A673 (cell line): ENCODE measurements around the gene GRID1. TPM values are rescaled to one million over a fixed set of nuclear protein-coding genes. Genes with fewer than 3 reads are reported as not detected.

ENCODE experiments used
- BruUV-seq: library from RNA; stranded (reverse); fragments of 400-500 nt; replicated peaks from 2 replicates; lab custom pipeline; 2021; lab: Mats Ljungman, UMichigan
- CTCF ChIA-PET: fragments of 300-600 bp; sonication (Branson Sonifier 250); formaldehyde crosslinking; loops from one replicate; lab custom pipeline; 2022; ENCODE audit warnings: antibody characterized with exemption; lab: Charles Lee
- POLR2A ChIA-PET: fragments of 300-600 bp; sonication (Branson Sonifier 250); formaldehyde crosslinking; loops from one replicate; lab custom pipeline; 2022; ENCODE audit warnings: antibody characterized with exemption; ENCODE audit not compliant: low non-redundant PET; lab: Charles Lee
- DNase-seq: peaks from one replicate; pipeline ENCODE4 v3.0.0-alpha.2; 2015; ENCODE audit warnings: low spot score
- H3K27ac ChIP-seq: fragments of 200-600 bp; sonication (generic); 2 replicates; pipeline ENCODE4 v1.5.1; 2016; ENCODE audit warnings: mixed run types, low read depth, mild to moderate bottlenecking, mixed read lengths, antibody characterized with exemption, low read length; ENCODE audit not compliant: poor library complexity, severe bottlenecking
- H3K27me3 ChIP-seq: fragments of 200-600 bp; sonication (generic); replicated peaks from 2 replicates; pipeline ENCODE4 v1.6.1; 2017; ENCODE audit warnings: mixed run types, low read depth, mild to moderate bottlenecking, mixed read lengths, antibody characterized with exemption, low read length; ENCODE audit not compliant: insufficient read depth, poor library complexity
- H3K36me3 ChIP-seq: fragments of 200-600 bp; sonication (generic); 2 replicates; pipeline ENCODE4 v1.6.1; 2016; ENCODE audit warnings: mixed run types, mild to moderate bottlenecking, mixed read lengths, antibody characterized with exemption, low read length; ENCODE audit not compliant: insufficient read depth, poor library complexity, severe bottlenecking
- H3K4me1 ChIP-seq: fragments of 200-600 bp; sonication (generic); 2 replicates; pipeline ENCODE4 v1.6.1; 2017; ENCODE audit warnings: mixed run types, mild to moderate bottlenecking, mixed read lengths, antibody characterized with exemption, low read length; ENCODE audit not compliant: insufficient read depth, poor library complexity, severe bottlenecking
- H3K4me3 ChIP-seq: fragments of 200-600 bp; sonication (generic); 2 replicates; pipeline ENCODE4 v1.5.1; 2016; ENCODE audit warnings: low read depth, mixed run types, mild to moderate bottlenecking, mixed read lengths, low read length; ENCODE audit not compliant: poor library complexity, severe bottlenecking
- H3K9me3 ChIP-seq: fragments of 200-600 bp; sonication (generic); 2 replicates; pipeline ENCODE4 v1.6.1; 2016; ENCODE audit warnings: mixed run types, low read depth, mild to moderate bottlenecking, mixed read lengths, antibody characterized with exemption, low read length; ENCODE audit not compliant: poor library complexity, severe bottlenecking
- CTCF ChIP-seq: fragments of 300-800, 200-600 bp; sonication (generic); conservative IDR thresholded peaks from 2 replicates; pipeline ENCODE4 v1.5.1; 2017; ENCODE audit warnings: low read depth, mild to moderate bottlenecking, antibody characterized with exemption, low read length, moderate library complexity, mixed read lengths
- EZH2 ChIP-seq: fragments of 200-600 bp; sonication (generic); IDR thresholded peaks from 2 replicates; pipeline ENCODE4 v1.6.1; 2017; ENCODE audit warnings: borderline replicate concordance, low read depth, mild to moderate bottlenecking, mixed read lengths, antibody characterized with exemption, low read length; ENCODE audit not compliant: poor library complexity, severe bottlenecking
- intact Hi-C: fragments of 100-400 bp; cut with micrococcal nuclease; formaldehyde crosslinking; loops from one replicate; pipeline ENCODE4 v1.10.0; 2022; ENCODE audit not compliant: unreplicated experiment
- total RNA-seq: library from RNA; stranded (reverse); gene quantifications from 2 replicates; pipeline ENCODE4 v1.2.3, GENCODE V29; 2021

Gene GRID1
- total RNA-seq, 1 experiment from 2014 or later: not detected

- no peak for TF ChIP-seq EZH2
- no peak for TF ChIP-seq CTCF
- POLR2A ChIA-PET: no interaction called here
- intact Hi-C loops: no loop called here
- Histone ChIP-seq H3K27ac (no peak overlapping the region), H3K9me3 (no peaks in the 10 kb centered on the region), H3K4me1 (no peaks in the 10 kb centered on the region), H3K27me3 (peaks cover 28% of the 10 kb centered on the region), H3K4me3 (no peak overlapping the region), H3K36me3 (no peaks in the 10 kb centered on the region)
- BruUV-seq: no TSS peak
- CTCF ChIA-PET: no interaction called here
- no peak for DNase-seq
These were observed 301.5 kb downstream of the GRID1 start for GRCh38 chr10:86064931-86065662.

GRCh38 chr10:86064219-86064618 lies 302.4 kb downstream of the GRID1 start:
- CTCF ChIA-PET: no interaction called here
- no peak for DNase-seq
- BruUV-seq: no TSS peak

GRCh38 chr10:86063341-86063740 lies 303.3 kb downstream of the GRID1 start:
- Histone ChIP-seq H3K27ac (no peak overlapping the region), H3K27me3 (peaks cover 45% of the 10 kb centered on the region), H3K9me3 (no peaks in the 10 kb centered on the region), H3K4me1 (no peaks in the 10 kb centered on the region), H3K4me3 (no peak overlapping the region), H3K36me3 (no peaks in the 10 kb centered on the region)
- DNase-seq: no peak
- ChIA-PET CTCF (no interaction called here), POLR2A (no interaction called here)
- no TSS peak for BruUV-seq
- TF ChIP-seq EZH2 (no peak), CTCF (no peak)
- intact Hi-C loops: no loop called here

More at GRCh38 chr10:86064219-86064618, 302.4 kb downstream of the GRID1 start:
- H3K27ac ChIP-seq: no peak overlapping the region
- no peaks in the 10 kb centered on the region for H3K9me3 ChIP-seq
- TF ChIP-seq CTCF (no peak), EZH2 (no peak)
- intact Hi-C loops: no loop called here
- peaks cover 36% of the 10 kb centered on the region for H3K27me3 ChIP-seq
- H3K4me3 ChIP-seq: no peak overlapping the region
- no peaks in the 10 kb centered on the region for H3K4me1 ChIP-seq
- POLR2A ChIA-PET: no interaction called here
- no peaks in the 10 kb centered on the region for H3K36me3 ChIP-seq
